Measurements from ENCODE around the gene C8B.

GRCh38 chr1:56963667-56964066, 2.1 kb downstream of the C8B start:
- TF ChIP-seq EZH2 (IDR thresholded peaks at IDR 0.05; ENCODE audit: insufficient read depth, poor library complexity, severe bottlenecking) (no peak), EZH2phosphoT487 (IDR thresholded peaks at IDR 0.05; ENCODE audit: insufficient read depth, low read depth) (no peak)
